Raji (cell line): Measurements from ENCODE around the gene MROH9.

Experiments
- POLR2A ChIP-seq: IDR thresholded peaks from 2 replicates; pipeline ENCODE4 v1.6.1; 2011; ENCODE audit warnings: low read depth, low read length, control low read depth; ENCODE audit not compliant: insufficient read depth

The MROH9 gene, protein sequence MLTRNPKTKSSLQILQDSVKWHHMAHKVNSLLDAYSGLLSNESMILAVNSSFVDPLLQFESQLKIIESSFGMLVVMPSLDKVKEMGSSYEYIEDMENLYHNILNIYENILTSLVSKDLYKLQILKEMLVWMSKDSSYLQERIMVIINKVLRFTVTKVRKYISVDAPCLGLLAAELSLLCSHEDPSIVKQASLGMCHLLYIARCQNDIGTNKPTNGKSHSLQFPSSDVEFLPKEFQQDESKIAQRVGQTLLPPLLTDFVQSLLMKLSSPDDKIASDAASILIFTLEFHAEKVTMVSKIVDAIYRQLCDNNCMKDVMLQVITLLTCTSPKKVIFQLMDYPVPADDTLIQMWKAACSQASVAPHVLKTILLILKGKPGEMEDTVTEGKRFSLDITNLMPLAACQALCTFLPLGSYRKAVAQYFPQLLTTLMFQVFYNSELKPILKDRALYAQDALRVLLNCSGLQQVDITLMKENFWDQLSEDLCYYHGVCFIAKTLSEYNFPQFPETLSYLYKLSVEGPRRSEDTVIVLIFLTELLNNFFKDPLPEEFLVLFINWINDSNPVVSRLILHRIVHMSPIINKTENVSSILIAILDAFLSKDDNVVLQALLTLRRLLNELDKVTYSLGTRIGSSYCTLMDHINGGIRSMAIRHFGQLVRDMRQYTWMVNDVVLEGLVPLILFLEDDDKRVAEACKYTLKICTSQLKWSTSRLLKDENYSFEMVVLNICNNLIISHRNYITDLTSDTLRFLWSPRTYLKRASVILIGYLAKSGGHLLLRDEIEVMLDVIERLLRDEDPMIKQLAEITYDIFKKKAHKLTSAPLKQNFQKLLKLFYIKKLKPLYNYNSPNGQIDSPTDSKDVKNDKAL

GRCh38 chr1:170935231-170935630, at the start of gene MROH9:
Gene MROH9, plus strand, starts transcription at chr1:170935534. Its CDS starts 10,023 bp downstream, at chr1:170945557.
- TF ChIP-seq POLR2A = no peak

- no peak for TF ChIP-seq POLR2A
Observed at GRCh38 chr1:170885551-170885950, 49.8 kb upstream of the MROH9 start.

GRCh38 chr1:170886460-170886859, 48.9 kb upstream of the MROH9 start:
- no peak for TF ChIP-seq POLR2A

DNA sequence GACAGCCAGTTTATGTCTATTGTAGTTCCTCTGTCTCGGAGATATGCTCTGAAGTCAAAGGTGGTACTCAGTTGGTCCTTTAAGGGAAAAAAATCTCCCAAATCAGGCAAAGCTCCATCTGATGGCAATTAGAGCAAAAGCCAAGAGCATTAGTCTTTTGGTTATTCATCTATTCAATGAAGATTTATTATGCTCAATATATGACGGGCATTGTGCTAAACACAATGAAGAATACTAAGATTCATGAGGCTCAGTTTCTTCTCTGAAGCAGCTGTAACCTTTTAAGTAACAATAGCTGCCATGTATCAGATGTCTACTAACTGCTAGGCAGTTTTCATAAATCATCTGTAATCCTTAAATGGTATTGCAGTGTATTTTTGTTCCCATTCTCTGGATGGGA, 47.6 kb upstream of the MROH9 start:
- no peak for TF ChIP-seq POLR2A

- TF ChIP-seq POLR2A = no peak
Observed at GRCh38 chr1:170891872-170892271, 43.5 kb upstream of the MROH9 start.

DNA sequence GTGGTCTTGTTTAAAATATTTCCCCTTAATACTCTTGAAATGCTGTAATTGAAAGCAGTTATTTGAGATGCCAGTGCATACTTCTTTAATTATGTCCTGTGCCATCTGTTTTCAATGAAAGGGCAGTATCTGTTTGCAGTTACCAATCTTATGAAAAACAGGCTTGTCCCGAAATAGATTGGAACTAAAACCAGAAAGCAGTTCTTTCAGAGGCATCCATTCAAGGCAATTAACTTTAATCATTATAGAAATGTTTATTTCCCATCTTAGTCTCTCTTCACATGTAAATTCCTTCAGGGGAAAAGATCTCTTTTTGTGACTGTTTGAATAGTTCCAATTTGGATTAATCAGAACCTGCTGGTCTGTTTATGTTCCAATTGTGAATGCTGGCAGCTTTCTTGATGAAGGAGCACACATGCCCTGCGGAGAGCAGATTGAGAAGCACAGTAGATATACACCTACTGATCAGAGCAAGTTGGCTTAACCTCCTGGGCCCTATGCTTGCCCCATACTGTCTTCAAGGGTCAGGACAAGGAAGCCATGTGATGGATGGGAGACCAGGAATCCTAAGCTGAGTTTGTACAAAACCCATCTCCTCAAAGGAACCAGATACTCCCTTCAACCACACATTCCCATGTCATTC, 41.6 kb upstream of the MROH9 start:
- TF ChIP-seq POLR2A = no peak

DNA sequence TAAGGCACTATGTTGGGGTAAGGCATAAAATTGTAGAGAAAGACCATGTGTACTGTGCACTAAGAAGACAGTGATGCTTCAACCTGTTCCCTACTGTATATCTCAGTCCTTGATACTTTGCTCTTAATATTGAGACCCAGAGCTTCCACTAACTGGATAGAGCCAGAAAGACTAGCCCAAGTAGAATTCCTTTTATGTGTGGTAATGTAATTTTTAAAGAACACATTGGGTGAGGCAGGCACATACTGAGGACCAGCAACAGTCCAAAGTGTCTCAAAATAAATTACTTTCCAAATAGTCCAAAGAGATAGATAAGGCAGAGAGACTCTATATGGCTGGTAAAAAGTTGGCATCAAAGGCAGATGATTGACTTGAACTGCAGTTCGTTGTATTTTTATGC, 31.4 kb upstream of the MROH9 start:
- no peak for TF ChIP-seq POLR2A

- TF ChIP-seq POLR2A = no peak
Observed at GRCh38 chr1:170908942-170909341, 26.4 kb upstream of the MROH9 start.

GRCh38 chr1:170910273-170910672, 25.1 kb upstream of the MROH9 start:
- TF ChIP-seq POLR2A = no peak

DNA sequence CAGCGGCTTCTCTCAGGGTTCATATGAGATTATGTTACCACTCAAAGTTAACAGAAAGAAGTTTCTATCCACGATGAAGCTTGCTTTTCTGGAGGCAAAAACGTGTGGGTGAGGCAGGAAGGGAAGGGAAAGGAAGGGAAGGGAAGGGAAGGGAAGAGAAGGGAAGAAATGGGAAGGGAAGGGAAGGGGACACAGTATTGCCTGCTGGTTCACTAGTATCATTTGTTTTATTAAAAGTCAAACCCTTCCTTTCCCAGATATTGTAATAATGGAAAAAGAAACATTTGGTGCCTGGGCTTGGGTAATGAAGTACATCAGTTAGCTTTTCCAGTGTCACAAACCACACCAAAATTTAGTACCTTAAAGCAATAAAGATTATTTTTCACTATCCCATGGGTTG, 18.0 kb upstream of the MROH9 start:
- TF ChIP-seq POLR2A = no peak

- TF ChIP-seq POLR2A = no peak
Observed at GRCh38 chr1:170927955-170928840, 7.1 kb upstream of the MROH9 start.

- no peak for TF ChIP-seq POLR2A
Observed at GRCh38 chr1:170929412-170929834, 5.9 kb upstream of the MROH9 start.

DNA sequence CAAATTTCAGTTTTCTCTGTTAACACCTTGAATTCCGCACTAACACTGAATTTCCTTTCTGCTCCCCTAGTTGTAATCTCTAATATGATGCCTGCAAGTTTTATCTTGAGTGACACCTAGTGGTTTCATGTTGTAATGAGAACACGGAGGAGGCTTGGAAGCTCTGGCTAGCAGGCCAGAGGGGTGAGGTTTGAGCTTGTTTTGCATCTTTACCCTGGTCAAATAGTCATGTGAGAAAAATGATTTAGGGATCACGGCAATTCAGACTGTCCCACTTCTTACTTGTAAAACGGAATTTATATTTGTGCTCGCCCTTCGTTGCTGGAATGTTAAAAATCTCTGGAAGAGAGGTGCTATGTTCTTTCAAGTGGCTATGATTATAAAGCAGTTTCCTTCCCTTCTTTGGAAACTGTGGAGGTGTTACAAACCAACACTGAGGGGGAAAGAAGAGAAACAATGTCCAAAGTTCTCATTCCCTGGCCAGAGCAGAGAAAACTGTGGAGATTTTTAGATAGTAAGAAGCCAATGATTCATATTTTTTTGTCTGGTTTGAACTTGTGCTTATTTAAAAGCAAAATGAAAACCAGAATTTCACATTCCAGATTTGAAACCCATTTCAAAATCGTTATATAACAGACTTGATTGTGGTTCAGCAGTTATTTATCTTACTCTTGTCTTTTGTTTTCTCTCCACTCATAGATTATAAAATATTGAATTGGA, 5.3 kb upstream of the MROH9 start:
- no peak for TF ChIP-seq POLR2A

- TF ChIP-seq POLR2A = no peak
Observed at GRCh38 chr1:170931650-170932049, 3.7 kb upstream of the MROH9 start.
